ENCODE data around the gene PHLPP1. TPM values are rescaled to one million over a fixed set of nuclear protein-coding genes. Genes with fewer than 3 reads are reported as not detected.
"Not testable (repeated sequence)": the region's sequence is repeated elsewhere in the genome, so short reads cannot be mapped to it uniquely, and the experiment has no call there.

The PHLPP1 gene
- total RNA-seq, 1 donor from 2014 or later, result 47.3 TPM

- peaks cover 12% of the 10 kb centered on the region for H3K36me3 Mint-ChIP-seq (ENCODE audit: low read depth, unreplicated experiment)
- no peak overlapping the region for H3K4me3 Mint-ChIP-seq (ENCODE audit: unreplicated experiment)
- DNase-seq (ENCODE audit: low spot score), result no peak
- H3K27me3 Mint-ChIP-seq (ENCODE audit: unreplicated experiment), result no peaks in the 10 kb centered on the region
- TF ChIP-seq, protein P1, sequence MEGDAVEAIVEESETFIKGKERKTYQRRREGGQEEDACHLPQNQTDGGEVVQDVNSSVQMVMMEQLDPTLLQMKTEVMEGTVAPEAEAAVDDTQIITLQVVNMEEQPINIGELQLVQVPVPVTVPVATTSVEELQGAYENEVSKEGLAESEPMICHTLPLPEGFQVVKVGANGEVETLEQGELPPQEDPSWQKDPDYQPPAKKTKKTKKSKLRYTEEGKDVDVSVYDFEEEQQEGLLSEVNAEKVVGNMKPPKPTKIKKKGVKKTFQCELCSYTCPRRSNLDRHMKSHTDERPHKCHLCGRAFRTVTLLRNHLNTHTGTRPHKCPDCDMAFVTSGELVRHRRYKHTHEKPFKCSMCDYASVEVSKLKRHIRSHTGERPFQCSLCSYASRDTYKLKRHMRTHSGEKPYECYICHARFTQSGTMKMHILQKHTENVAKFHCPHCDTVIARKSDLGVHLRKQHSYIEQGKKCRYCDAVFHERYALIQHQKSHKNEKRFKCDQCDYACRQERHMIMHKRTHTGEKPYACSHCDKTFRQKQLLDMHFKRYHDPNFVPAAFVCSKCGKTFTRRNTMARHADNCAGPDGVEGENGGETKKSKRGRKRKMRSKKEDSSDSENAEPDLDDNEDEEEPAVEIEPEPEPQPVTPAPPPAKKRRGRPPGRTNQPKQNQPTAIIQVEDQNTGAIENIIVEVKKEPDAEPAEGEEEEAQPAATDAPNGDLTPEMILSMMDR (IDR thresholded peaks at IDR 0.05; ENCODE audit: unreplicated experiment), result no peak
- no peaks in the 10 kb centered on the region for H3K9me3 Mint-ChIP-seq (ENCODE audit: unreplicated experiment)
- H3K4me1 Mint-ChIP-seq (ENCODE audit: unreplicated experiment), result no peaks in the 10 kb centered on the region
- no peak overlapping the region for H3K27ac Mint-ChIP-seq (ENCODE audit: unreplicated experiment)
These were observed 197.5 kb downstream of the PHLPP1 start for GRCh38 chr18:62912885-62913284.

GRCh38 chr18:62913824-62914223 lies 198.5 kb downstream of the PHLPP1 start:
- not testable (repeated sequence) for H3K4me1 Mint-ChIP-seq (ENCODE audit: unreplicated experiment); H3K9me3 Mint-ChIP-seq (ENCODE audit: unreplicated experiment); H3K27ac Mint-ChIP-seq (ENCODE audit: unreplicated experiment); DNase-seq (ENCODE audit: low spot score); H3K4me3 Mint-ChIP-seq (ENCODE audit: unreplicated experiment); H3K27me3 Mint-ChIP-seq (ENCODE audit: unreplicated experiment)
- H3K36me3 Mint-ChIP-seq (ENCODE audit: low read depth, unreplicated experiment), result peaks cover 12% of the 10 kb centered on the region

- TF ChIP-seq, protein P1 (IDR thresholded peaks at IDR 0.05; ENCODE audit: unreplicated experiment), result no peak
- no peaks in the 10 kb centered on the region for H3K27me3 Mint-ChIP-seq (ENCODE audit: unreplicated experiment)
These were observed 199.6 kb downstream of the PHLPP1 start for GRCh38 chr18:62914871-62915392.

GRCh38 chr18:62918361-62918760 lies 203.0 kb downstream of the PHLPP1 start:
- Mint-ChIP-seq H3K27me3 (ENCODE audit: unreplicated experiment) (no peaks in the 10 kb centered on the region), H3K27ac (ENCODE audit: unreplicated experiment) (no peak overlapping the region), H3K36me3 (ENCODE audit: low read depth, unreplicated experiment) (peaks cover 7% of the 10 kb centered on the region), H3K4me1 (ENCODE audit: unreplicated experiment) (no peaks in the 10 kb centered on the region), H3K4me3 (ENCODE audit: unreplicated experiment) (no peak overlapping the region), H3K9me3 (ENCODE audit: unreplicated experiment) (no peaks in the 10 kb centered on the region)
- no peak for DNase-seq (ENCODE audit: low spot score)
- TF ChIP-seq, protein P1 (IDR thresholded peaks at IDR 0.05; ENCODE audit: unreplicated experiment), result no peak

More at GRCh38 chr18:62914871-62915392, 199.6 kb downstream of the PHLPP1 start:
- Mint-ChIP-seq H3K36me3 (ENCODE audit: low read depth, unreplicated experiment) (peaks cover 12% of the 10 kb centered on the region), H3K4me1 (ENCODE audit: unreplicated experiment) (no peaks in the 10 kb centered on the region), H3K9me3 (ENCODE audit: unreplicated experiment) (no peaks in the 10 kb centered on the region), H3K4me3 (ENCODE audit: unreplicated experiment) (no peak overlapping the region), H3K27ac (ENCODE audit: unreplicated experiment) (no peak overlapping the region)
- no peak for DNase-seq (ENCODE audit: low spot score)

DNA sequence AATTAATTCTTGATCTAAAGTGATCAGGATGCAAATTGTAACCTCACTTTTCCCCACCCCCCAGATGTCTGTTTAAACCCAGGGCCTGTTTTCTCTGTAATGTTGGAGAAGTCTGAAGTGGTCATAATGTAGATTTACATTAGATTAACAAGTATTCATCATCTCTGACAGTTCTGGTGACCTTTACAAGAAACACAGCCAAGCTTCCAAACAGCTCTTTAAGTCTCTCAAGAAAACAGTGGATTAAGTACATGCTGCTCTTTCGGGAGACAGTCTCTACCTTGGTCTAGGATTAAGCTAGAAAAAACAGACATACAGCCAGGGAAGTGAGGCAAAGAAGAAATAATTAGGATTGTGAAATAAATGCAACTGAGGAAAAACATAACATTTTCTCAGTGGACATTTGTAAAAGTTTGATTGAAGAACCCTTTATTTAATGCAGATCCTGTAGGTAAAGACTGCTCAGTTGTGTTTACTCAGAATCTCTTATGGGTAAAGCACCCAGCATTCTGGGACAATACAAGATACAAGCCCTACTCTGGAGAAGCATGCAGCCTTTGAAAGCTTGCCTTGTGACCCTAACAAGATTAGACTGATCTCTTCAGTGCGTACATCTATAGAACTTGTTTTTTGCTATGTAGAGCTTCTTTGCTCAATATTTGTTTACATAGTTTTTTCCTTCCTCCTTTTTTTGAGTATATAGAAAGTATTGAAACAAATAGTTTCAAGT lies 203.9 kb downstream of the PHLPP1 start:
- TF ChIP-seq, protein P1 (IDR thresholded peaks at IDR 0.05; ENCODE audit: unreplicated experiment), result no peak
- DNase-seq (ENCODE audit: low spot score), result no peak
- no peaks in the 10 kb centered on the region for H3K9me3 Mint-ChIP-seq (ENCODE audit: unreplicated experiment)
- no peaks in the 10 kb centered on the region for H3K4me1 Mint-ChIP-seq (ENCODE audit: unreplicated experiment)
- H3K27me3 Mint-ChIP-seq (ENCODE audit: unreplicated experiment), result no peaks in the 10 kb centered on the region
- H3K36me3 Mint-ChIP-seq (ENCODE audit: low read depth, unreplicated experiment), result peaks cover 7% of the 10 kb centered on the region
- H3K4me3 Mint-ChIP-seq (ENCODE audit: unreplicated experiment), result no peak overlapping the region
- H3K27ac Mint-ChIP-seq (ENCODE audit: unreplicated experiment), result no peak overlapping the region

Data from endothelial cell (in vitro differentiated cells).